Osteoblast (primary cell): ENCODE measurements around the gene MIS18A. TPM values are rescaled to one million over a fixed set of nuclear protein-coding genes. Genes with fewer than 3 reads are reported as not detected.

ENCODE experiments used
- DNase-seq: peaks from one replicate; pipeline ENCODE4 v3.0.0; 2011; ENCODE audit warnings: low spot score, mixed read lengths; ENCODE audit not compliant: insufficient read length; ENCODE audit errors: missing footprints
- H2AFZ ChIP-seq: 2 replicates; pipeline ENCODE4 v1.6.0; 2011; ENCODE audit warnings: mild to moderate bottlenecking, low read length
- H3K27ac ChIP-seq: 2 replicates; pipeline ENCODE4 v1.5.1; 2011; ENCODE audit warnings: mild to moderate bottlenecking, low read depth, low read length, moderate library complexity
- H3K27me3 ChIP-seq: 2 replicates; pipeline ENCODE4 v1.6.0; 2012; ENCODE audit warnings: mild to moderate bottlenecking, control low read depth, inconsistent platforms, low read length, moderate library complexity; ENCODE audit not compliant: insufficient read depth
- H3K36me3 ChIP-seq: 2 replicates; pipeline ENCODE4 v1.5.1; 2011; ENCODE audit warnings: mild to moderate bottlenecking, low read length, control low read depth, moderate library complexity; ENCODE audit not compliant: insufficient read depth
- H3K4me1 ChIP-seq: 2 replicates; pipeline ENCODE4 v1.5.1; 2011; ENCODE audit warnings: mild to moderate bottlenecking, low read length, control low read depth, moderate library complexity; ENCODE audit not compliant: insufficient read depth
- H3K4me2 ChIP-seq: 2 replicates; pipeline ENCODE4 v1.6.0; 2011; ENCODE audit warnings: mild to moderate bottlenecking, low read length; ENCODE audit not compliant: insufficient read depth
- H3K4me3 ChIP-seq: fragments of 200-600 bp; sonication (generic); 3 replicates; pipeline ENCODE4 v1.5.1; 2012; ENCODE audit warnings: mild to moderate bottlenecking, low read length, inconsistent platforms; ENCODE audit not compliant: insufficient read depth
- H3K79me2 ChIP-seq: 2 replicates; pipeline ENCODE4 v1.6.0; 2012; ENCODE audit warnings: mild to moderate bottlenecking, low read length, control low read depth, inconsistent platforms; ENCODE audit not compliant: insufficient read depth
- H3K9me3 ChIP-seq: 2 replicates; pipeline ENCODE4 v1.5.1; 2011; ENCODE audit warnings: low read depth, low read length, control low read depth
- H4K20me1 ChIP-seq: 2 replicates; pipeline ENCODE4 v1.6.0; 2012; ENCODE audit warnings: mild to moderate bottlenecking, low read length, control low read depth; ENCODE audit not compliant: insufficient read depth
- total RNA-seq: library from RNA; depleted of rRNA; stranded (reverse); fragments of >200 nt; gene quantifications from 2 replicates; pipeline ENCODE4 v1.2.3, GENCODE V29; 2012
- TF ChIP-seq, protein P1 (sequence below): IDR thresholded peaks from 2 replicates; pipeline ENCODE4 v1.5.1; 2011; ENCODE audit warnings: mild to moderate bottlenecking, low read depth, low read length, moderate library complexity; ENCODE audit errors: extremely low read depth

MIS18A gene
- total RNA-seq, 1 donor = 4.3 TPM

DNA sequence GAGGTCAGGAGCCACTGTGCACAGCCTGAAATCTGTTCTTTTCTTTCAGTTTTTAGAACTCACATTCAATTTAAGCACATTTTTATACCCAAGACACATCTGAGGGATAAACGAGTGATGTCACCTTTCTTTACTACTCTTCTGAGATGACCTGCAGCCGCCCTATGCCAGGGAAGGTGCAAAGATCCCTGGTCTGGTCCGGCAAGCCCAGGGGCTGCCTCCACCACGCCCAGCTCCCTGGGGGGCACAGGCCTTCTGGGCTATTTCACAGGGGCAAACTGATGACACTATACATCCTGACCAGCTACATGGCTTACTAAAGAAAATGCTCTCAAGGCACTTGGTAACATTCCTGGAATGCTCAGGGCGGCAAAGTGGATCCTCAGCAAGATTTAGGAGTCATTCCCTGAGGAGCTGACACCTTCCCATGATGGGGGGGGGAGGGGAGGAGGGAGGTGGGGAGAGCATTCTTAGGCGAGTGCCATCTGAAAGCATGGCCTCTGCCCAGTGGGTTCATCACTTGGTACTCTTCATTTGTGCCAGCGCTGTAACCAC, 31.1 kb upstream of the MIS18A start:
- Histone ChIP-seq H3K27me3 (no peaks in the 10 kb centered on the region), H3K4me1 (no peaks in the 10 kb centered on the region), H3K9me3 (no peaks in the 10 kb centered on the region), H3K27ac (no peak overlapping the region), H4K20me1 (peaks cover 5% of the 10 kb centered on the region), H3K36me3 (peaks cover 47% of the 10 kb centered on the region), H3K4me2 (no peak overlapping the region), H2AFZ (no peak overlapping the region), H3K79me2 (peaks cover 18% of the 10 kb centered on the region), H3K4me3 (no peak overlapping the region)
- DNase-seq = peak; percentile 68
- TF ChIP-seq, protein P1, sequence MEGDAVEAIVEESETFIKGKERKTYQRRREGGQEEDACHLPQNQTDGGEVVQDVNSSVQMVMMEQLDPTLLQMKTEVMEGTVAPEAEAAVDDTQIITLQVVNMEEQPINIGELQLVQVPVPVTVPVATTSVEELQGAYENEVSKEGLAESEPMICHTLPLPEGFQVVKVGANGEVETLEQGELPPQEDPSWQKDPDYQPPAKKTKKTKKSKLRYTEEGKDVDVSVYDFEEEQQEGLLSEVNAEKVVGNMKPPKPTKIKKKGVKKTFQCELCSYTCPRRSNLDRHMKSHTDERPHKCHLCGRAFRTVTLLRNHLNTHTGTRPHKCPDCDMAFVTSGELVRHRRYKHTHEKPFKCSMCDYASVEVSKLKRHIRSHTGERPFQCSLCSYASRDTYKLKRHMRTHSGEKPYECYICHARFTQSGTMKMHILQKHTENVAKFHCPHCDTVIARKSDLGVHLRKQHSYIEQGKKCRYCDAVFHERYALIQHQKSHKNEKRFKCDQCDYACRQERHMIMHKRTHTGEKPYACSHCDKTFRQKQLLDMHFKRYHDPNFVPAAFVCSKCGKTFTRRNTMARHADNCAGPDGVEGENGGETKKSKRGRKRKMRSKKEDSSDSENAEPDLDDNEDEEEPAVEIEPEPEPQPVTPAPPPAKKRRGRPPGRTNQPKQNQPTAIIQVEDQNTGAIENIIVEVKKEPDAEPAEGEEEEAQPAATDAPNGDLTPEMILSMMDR = no peak

- Histone ChIP-seq H3K27ac (no peak overlapping the region), H3K79me2 (peaks cover 13% of the 10 kb centered on the region), H3K4me1 (no peaks in the 10 kb centered on the region), H3K4me3 (no peak overlapping the region), H4K20me1 (peaks cover 3% of the 10 kb centered on the region), H2AFZ (no peak overlapping the region), H3K4me2 (no peak overlapping the region), H3K27me3 (no peaks in the 10 kb centered on the region), H3K9me3 (no peaks in the 10 kb centered on the region), H3K36me3 (peaks cover 34% of the 10 kb centered on the region)
- TF ChIP-seq, protein P1 = no peak
- no peak for DNase-seq
Measured at GRCh38 chr21:32308696-32309095, 29.8 kb upstream of the MIS18A start.

DNA sequence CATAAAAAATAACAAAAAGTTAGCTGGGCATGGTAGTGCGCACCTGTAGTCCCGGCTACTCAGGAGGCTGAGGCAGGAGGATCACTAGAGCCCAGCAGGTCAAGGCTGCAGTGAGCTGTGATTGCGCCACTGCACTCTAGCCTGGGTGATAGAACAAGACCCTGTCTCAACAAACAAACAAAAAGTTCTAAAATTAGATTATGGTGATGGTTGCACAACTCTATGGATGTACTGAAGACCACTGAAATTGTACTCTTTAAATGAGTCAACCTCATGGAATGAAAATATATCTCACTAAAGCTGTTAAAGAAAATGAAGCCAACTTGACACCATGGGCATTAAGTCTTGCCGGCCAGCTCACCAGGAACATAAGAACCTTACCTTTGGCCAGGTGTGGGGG, 28.9 kb upstream of the MIS18A start:
- Histone ChIP-seq H3K4me3 (no peak overlapping the region), H3K27ac (no peak overlapping the region), H3K4me2 (no peak overlapping the region), H3K27me3 (no peaks in the 10 kb centered on the region), H3K4me1 (no peaks in the 10 kb centered on the region), H3K36me3 (peaks cover 25% of the 10 kb centered on the region), H3K79me2 (peaks cover 7% of the 10 kb centered on the region), H2AFZ (no peak overlapping the region), H3K9me3 (no peaks in the 10 kb centered on the region), H4K20me1 (peaks cover 3% of the 10 kb centered on the region)
- TF ChIP-seq, protein P1 = no peak
- peak; percentile 68 for DNase-seq

- DNase-seq = peak; percentile 61
- H3K9me3 ChIP-seq = no peaks in the 10 kb centered on the region
- H3K4me2 ChIP-seq = no peak overlapping the region
- no peaks in the 10 kb centered on the region for H3K4me1 ChIP-seq
- H3K27ac ChIP-seq = no peak overlapping the region
- peaks cover 23% of the 10 kb centered on the region for H3K36me3 ChIP-seq
- H4K20me1 ChIP-seq = no peaks in the 10 kb centered on the region
- no peak overlapping the region for H2AFZ ChIP-seq
- TF ChIP-seq, protein P1 = peak; percentile 29
- no peaks in the 10 kb centered on the region for H3K27me3 ChIP-seq
- no peaks in the 10 kb centered on the region for H3K79me2 ChIP-seq
- H3K4me3 ChIP-seq = no peak overlapping the region
Measured at GRCh38 chr21:32306021-32306780, 27.4 kb upstream of the MIS18A start.
